ENCODE results near the gene KLHL12. TPM values are rescaled to one million over a fixed set of nuclear protein-coding genes. Genes with fewer than 3 reads are reported as not detected.

KLHL12 gene
- total RNA-seq, 5 donors from 2014 or later (not counting 1 experiment from before 2014, with no cell fraction given): 18.8 to 22.7 (median 22.0) TPM

DNA sequence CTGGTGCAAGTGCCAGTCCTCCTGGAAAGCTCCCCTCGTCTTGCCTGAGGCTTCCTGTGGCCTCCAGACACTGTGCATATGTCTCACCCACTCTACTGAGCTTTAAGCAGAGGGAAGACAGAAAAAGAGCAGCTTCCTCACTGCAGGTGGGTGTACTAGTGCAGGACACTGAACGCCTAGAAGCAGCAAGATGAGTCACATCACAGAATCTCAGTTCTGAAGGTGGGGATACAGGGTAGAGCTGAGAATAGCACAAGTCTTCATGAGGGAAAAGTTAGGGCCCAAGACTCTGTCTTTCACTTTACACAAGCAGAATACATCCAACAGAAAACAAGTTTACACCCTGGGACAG is 78.9 kb downstream of the KLHL12 start:
- ATAC-seq (replicated peaks in 1 of 4) (no peak), DNase-seq (no peak)
- Histone ChIP-seq H3K4me1 (ENCODE audit: control insufficient read depth in 1 of 2, extremely low read depth in 1 of 2, insufficient read depth in 2 of 2, low read length in 2 of 2) (no peaks in the 10 kb centered on the region), H3K27me3 (replicated peaks in 1 of 2; ENCODE audit: control insufficient read depth in 2 of 2, extremely low read depth in 1 of 2, insufficient read depth in 2 of 2, low read length in 1 of 2) (no peaks in the 10 kb centered on the region), H3K27ac (ENCODE audit: low read length) (no peak overlapping the region), H3K9me3 (no peaks in the 10 kb centered on the region), H3K4me3 (ENCODE audit: control insufficient read depth in 1 of 2, extremely low read depth in 1 of 2, low read length in 1 of 2) (no peak overlapping the region), H3K36me3 (ENCODE audit: control insufficient read depth in 2 of 2, extremely low read depth in 1 of 2, insufficient read depth in 1 of 2, low read length in 1 of 2) (no peaks in the 10 kb centered on the region)
- peaks cover 0 to under 1% of the 10 kb centered on the region in 2 donors for H3K27me3 Mint-ChIP-seq
- 17% methylated on average over 1 of the region's 2 CpGs for WGBS (ENCODE audit: insufficient coverage)
- no peaks in the 10 kb centered on the region for H3K9me3 Mint-ChIP-seq
- no peak overlapping the region for H3K4me3 Mint-ChIP-seq
- ChIA-PET CTCF (no interaction called here), POLR2A (interaction anchor here in 1 of 2 donors (0.5 kb wide), 1 partner anchor 23 kb away, joined by 3 read pairs; no protein-coding TSS in a partner anchor)
- no peaks in the 10 kb centered on the region for H3K4me1 Mint-ChIP-seq
- H3K27ac Mint-ChIP-seq: no peak overlapping the region
- no peaks in the 10 kb centered on the region for H3K36me3 Mint-ChIP-seq

DNA sequence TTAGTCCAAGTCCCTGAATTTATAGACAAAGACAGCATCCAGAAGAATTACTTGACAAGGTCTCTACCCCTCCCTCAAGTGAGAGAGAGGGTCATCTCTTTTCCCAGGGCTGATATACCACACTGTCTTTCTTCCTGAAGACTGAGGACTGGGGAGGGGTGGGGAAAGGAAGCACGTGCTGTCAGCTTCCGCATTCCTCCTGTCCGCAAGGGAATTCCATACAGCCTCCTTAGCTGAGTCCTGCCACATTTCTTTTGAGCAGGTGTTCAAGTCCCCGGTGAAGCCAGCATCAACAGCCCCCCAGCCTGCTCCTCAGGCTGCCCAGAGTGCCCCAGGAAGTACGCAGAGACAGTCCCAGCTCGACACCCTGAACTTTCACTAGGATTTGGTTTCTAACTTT is 82.1 kb downstream of the KLHL12 start:
- no peak overlapping the region for H3K27ac ChIP-seq (ENCODE audit: low read length)
- POLR2A ChIA-PET: no interaction called here
- Mint-ChIP-seq H3K27me3 (peaks cover 2 to 8% of the 10 kb centered on the region in 2 donors), H3K36me3 (no peaks in the 10 kb centered on the region), H3K27ac (no peak overlapping the region), H3K4me3 (no peak overlapping the region), H3K4me1 (no peaks in the 10 kb centered on the region), H3K9me3 (no peaks in the 10 kb centered on the region)
- H3K4me1 ChIP-seq (ENCODE audit: control insufficient read depth in 1 of 2, extremely low read depth in 1 of 2, insufficient read depth in 2 of 2, low read length in 2 of 2): no peaks in the 10 kb centered on the region
- no peaks in the 10 kb centered on the region for H3K36me3 ChIP-seq (ENCODE audit: control insufficient read depth in 2 of 2, extremely low read depth in 1 of 2, insufficient read depth in 1 of 2, low read length in 1 of 2)
- no peaks in the 10 kb centered on the region for H3K27me3 ChIP-seq (replicated peaks in 1 of 2; ENCODE audit: control insufficient read depth in 2 of 2, extremely low read depth in 1 of 2, insufficient read depth in 2 of 2, low read length in 1 of 2)
- H3K9me3 ChIP-seq: no peaks in the 10 kb centered on the region
- no peak overlapping the region for H3K4me3 ChIP-seq (ENCODE audit: control insufficient read depth in 1 of 2, extremely low read depth in 1 of 2, low read length in 1 of 2)
- ATAC-seq (replicated peaks in 1 of 4) (no peak), DNase-seq (no peak)
- WGBS (ENCODE audit: insufficient coverage): 90% methylated on average over 5 of the region's 6 CpGs
- CTCF ChIA-PET: no interaction called here

- no peaks in the 10 kb centered on the region for H3K27me3 ChIP-seq (replicated peaks in 1 of 2; ENCODE audit: control insufficient read depth in 2 of 2, extremely low read depth in 1 of 2, insufficient read depth in 2 of 2, low read length in 1 of 2)
- Mint-ChIP-seq H3K27ac (no peak overlapping the region), H3K36me3 (no peaks in the 10 kb centered on the region), H3K27me3 (peaks cover 2 to 8% of the 10 kb centered on the region in 2 donors), H3K9me3 (no peaks in the 10 kb centered on the region), H3K4me3 (no peak overlapping the region), H3K4me1 (no peaks in the 10 kb centered on the region)
- no peaks in the 10 kb centered on the region for H3K4me1 ChIP-seq (ENCODE audit: control insufficient read depth in 1 of 2, extremely low read depth in 1 of 2, insufficient read depth in 2 of 2, low read length in 2 of 2)
- ATAC-seq (replicated peaks in 1 of 4): no peak
- WGBS (ENCODE audit: insufficient coverage): no CpG with 5 or more reads among the region's 5 CpGs
- DNase-seq: no peak
- CTCF ChIA-PET: no interaction called here
- no peaks in the 10 kb centered on the region for H3K9me3 ChIP-seq
- POLR2A ChIA-PET: no interaction called here
- H3K4me3 ChIP-seq (ENCODE audit: control insufficient read depth in 1 of 2, extremely low read depth in 1 of 2, low read length in 1 of 2): no peak overlapping the region
- no peaks in the 10 kb centered on the region for H3K36me3 ChIP-seq (ENCODE audit: control insufficient read depth in 2 of 2, extremely low read depth in 1 of 2, insufficient read depth in 1 of 2, low read length in 1 of 2)
- no peak overlapping the region for H3K27ac ChIP-seq (ENCODE audit: low read length)
Observed at GRCh38 chr1:202844259-202844658, 82.8 kb downstream of the KLHL12 start.

- Mint-ChIP-seq H3K4me1 (peaks cover 0 to 1% (median under 1%) of the 10 kb centered on the region in 3 donors), H3K27ac (no peak overlapping the region), H3K9me3 (no peaks in the 10 kb centered on the region), H3K27me3 (peaks cover 2 to 8% of the 10 kb centered on the region in 2 donors), H3K4me3 (no peak overlapping the region), H3K36me3 (no peaks in the 10 kb centered on the region)
- Histone ChIP-seq H3K4me1 (ENCODE audit: control insufficient read depth in 1 of 2, extremely low read depth in 1 of 2, insufficient read depth in 2 of 2, low read length in 2 of 2) (no peaks in the 10 kb centered on the region), H3K4me3 (ENCODE audit: control insufficient read depth in 1 of 2, extremely low read depth in 1 of 2, low read length in 1 of 2) (no peak overlapping the region), H3K9me3 (no peaks in the 10 kb centered on the region), H3K27ac (ENCODE audit: low read length) (no peak overlapping the region), H3K36me3 (ENCODE audit: control insufficient read depth in 2 of 2, extremely low read depth in 1 of 2, insufficient read depth in 1 of 2, low read length in 1 of 2) (no peaks in the 10 kb centered on the region), H3K27me3 (replicated peaks in 1 of 2; ENCODE audit: control insufficient read depth in 2 of 2, extremely low read depth in 1 of 2, insufficient read depth in 2 of 2, low read length in 1 of 2) (no peaks in the 10 kb centered on the region)
- DNase-seq (no peak), ATAC-seq (replicated peaks in 1 of 4) (no peak)
- WGBS (ENCODE audit: insufficient coverage): 91% methylated on average over 9 of the region's 11 CpGs
- ChIA-PET POLR2A (no interaction called here), CTCF (no interaction called here)
Observed at GRCh38 chr1:202843081-202843480, 84.0 kb downstream of the KLHL12 start.

Other genes starting within 250 kb of the KLHL12 start
- gene SYT2, start 216.8 kb downstream of the KLHL12 start, total RNA-seq: under 1 TPM in 3 of 5 donors, not detected in 2; 0.03 to 0.07 (median 0.06) TPM
- 10 to 100 TPM; 46.3 to 71.7 (median 56.5) TPM for gene KDM5B, start 118.8 kb downstream of the KLHL12 start, total RNA-seq
- gene PCAT6, start 116.3 kb downstream of the KLHL12 start, total RNA-seq: 1 to 10 TPM in 2 of 5 donors, under 1 TPM in 2, not detected in 1; 0.44 to 1.5 (median 0.79) TPM
- 10 to 100 TPM in 4 of 5 donors, 1 to 10 TPM in 1; 9.2 to 18.3 (median 15.6) TPM for gene RABIF, start 38.1 kb downstream of the KLHL12 start, total RNA-seq
- gene ADIPOR1, start 31.1 kb upstream of the KLHL12 start, total RNA-seq: 10 to 100 TPM; 50.3 to 70.1 (median 53.7) TPM
- 10 to 100 TPM; 37.5 to 44.0 (median 40.0) TPM for gene CYB5R1, start 40.0 kb upstream of the KLHL12 start, total RNA-seq
- gene TMEM183A, start 80.1 kb upstream of the KLHL12 start, total RNA-seq: 100 to 1,000 TPM in 2 of 5 donors, 10 to 100 TPM in 3; 67.5 to 124 (median 68.4) TPM
- 1 to 10 TPM in 4 of 5 donors, under 1 TPM in 1; 0.66 to 2.0 (median 1.7) TPM for gene PPFIA4, start 99.3 kb upstream of the KLHL12 start, total RNA-seq
- not detected for gene MYOG, start 158.8 kb upstream of the KLHL12 start, total RNA-seq
- gene ADORA1, start 200.5 kb upstream of the KLHL12 start, total RNA-seq: not detected
- not detected for gene MYBPH, start 248.6 kb upstream of the KLHL12 start, total RNA-seq